CD4-positive, alpha-beta memory T cell (primary cell): ENCODE data around the gene SELENON. TPM values are rescaled to one million over a fixed set of nuclear protein-coding genes. Genes with fewer than 3 reads are reported as not detected.

Experiments
- CTCF ChIA-PET: fragments of 350-600 bp; sonication (Branson Sonifier 250); formaldehyde crosslinking; loops from one replicate; lab custom pipeline; 2021; ENCODE audit warnings: inconsistent platforms; ENCODE audit not compliant: partially characterized antibody; lab: Charles Lee
- POLR2A ChIA-PET: fragments of 350-600 bp; sonication (Branson Sonifier 250); formaldehyde crosslinking; loops from one replicate; lab custom pipeline; 2021; ENCODE audit not compliant: partially characterized antibody; lab: Charles Lee
- DNase-seq, 5 donors: peaks; one replicate each; pipeline versions ENCODE4 v3.0.0 to v3.0.0-alpha.2; 2020 to 2022; ENCODE audit warnings: mixed read lengths in 1 of 5
- H3K27ac ChIP-seq: one replicate; pipeline ENCODE4 v1.7.0; 2013; ENCODE audit warnings: low read depth, low read length
- H3K27me3 ChIP-seq: 2 replicates; pipeline ENCODE4 v1.7.0; 2013; ENCODE audit warnings: mild to moderate bottlenecking, low read length, moderate library complexity; ENCODE audit not compliant: insufficient read depth
- H3K36me3 ChIP-seq: 2 replicates; pipeline ENCODE4 v1.7.0; 2013; ENCODE audit warnings: mild to moderate bottlenecking, low read length, moderate library complexity; ENCODE audit not compliant: insufficient read depth
- H3K4me1 ChIP-seq: 2 replicates; pipeline ENCODE4 v1.7.0; 2013; ENCODE audit warnings: mild to moderate bottlenecking, low read length, moderate library complexity; ENCODE audit not compliant: insufficient read depth
- H3K4me3 ChIP-seq, 2 donors: one replicate each; pipeline ENCODE4 v1.7.0; 2013; ENCODE audit warnings: low read length in 2 of 2, mild to moderate bottlenecking in 1 of 2
- H3K9me3 ChIP-seq, 2 donors: one replicate each; pipeline ENCODE4 v1.7.0; 2013; ENCODE audit warnings: low read length in 2 of 2, control low read depth in 1 of 2; ENCODE audit not compliant: control insufficient read depth in 1 of 2
- H3K27ac Mint-ChIP-seq, 7 donors: one replicate each; pipeline ENCODE4 v1.8.0; 2020 to 2021; ENCODE audit warnings: mixed read lengths in 7 of 7, mild to moderate bottlenecking in 6 of 7, inconsistent platforms in 3 of 7, moderate library complexity in 3 of 7
- H3K27me3 Mint-ChIP-seq, 2 donors: one replicate each; pipeline ENCODE4 v1.8.0; 2020 to 2021; ENCODE audit warnings: mixed read lengths in 2 of 2
- H3K36me3 Mint-ChIP-seq, 2 donors: one replicate each; pipeline ENCODE4 v1.8.0; 2020 to 2021; ENCODE audit warnings: mixed read lengths in 2 of 2, inconsistent platforms in 1 of 2, mild to moderate bottlenecking in 1 of 2
- H3K4me1 Mint-ChIP-seq, 4 donors: one replicate each; pipeline ENCODE4 v1.8.0; 2020 to 2021; ENCODE audit warnings: mixed read lengths in 4 of 4, mild to moderate bottlenecking in 1 of 4
- H3K4me3 Mint-ChIP-seq, 8 donors: one replicate each; pipeline ENCODE4 v1.8.0; 2020 to 2021; ENCODE audit warnings: mixed read lengths in 8 of 8, mild to moderate bottlenecking in 7 of 8, moderate library complexity in 6 of 8, inconsistent platforms in 3 of 8
- H3K9me3 Mint-ChIP-seq, 8 donors: one replicate each; pipeline ENCODE4 v1.8.0; 2020 to 2021; ENCODE audit warnings: mixed read lengths in 8 of 8, mild to moderate bottlenecking in 5 of 8, inconsistent platforms in 3 of 8, moderate library complexity in 1 of 8
- intact Hi-C: fragments of 100-400 bp; cut with micrococcal nuclease; formaldehyde crosslinking; loops from one replicate; pipeline ENCODE4 v1.15.1; 2023
- polyA plus RNA-seq, 2 donors: library from polyadenylated mRNA; unstranded; fragments of 300-500 nt; fragmentation: Illumina TruSeq; gene quantifications; one replicate each; pipeline ENCODE4 v1.2.3, GENCODE V29; 2021
- total RNA-seq, 2 experiments: library from RNA; stranded (reverse); gene quantifications; one replicate each; pipeline ENCODE4 v1.2.3, GENCODE V29; 2021

The SELENON gene
- total and polyA plus RNA-seq, 4 experiments from 2014 or later = 0.65 to 26.2 (median 15.6) TPM

- ChIA-PET CTCF (interaction anchor here (1.5 to 3.0 kb wide), 3 partner anchors 20 to 314 kb away, joined by 4 to 11 read pairs (median 4); no protein-coding TSS in a partner anchor), POLR2A (interaction anchor here (4.2 kb wide), 1 partner anchor 16 kb away, joined by 19 read pairs; the partner anchor contains the start of gene SELENON)
- Mint-ChIP-seq H3K4me3 (peak overlapping the region; percentile 80 to 97 (median 96)), H3K9me3 (peaks cover 0 to 2% (median 0%) of the 10 kb centered on the region in 8 donors), H3K36me3 (peaks cover 4 to 18% of the 10 kb centered on the region in 2 donors), H3K4me1 (peaks cover 28 to 41% (median 34%) of the 10 kb centered on the region in 4 donors), H3K27ac (peak overlapping the region; percentile 55 to 99 (median 96)), H3K27me3 (no peaks in the 10 kb centered on the region)
- Histone ChIP-seq H3K4me1 (peaks cover 31% of the 10 kb centered on the region), H3K36me3 (no peaks in the 10 kb centered on the region), H3K27me3 (no peaks in the 10 kb centered on the region), H3K4me3 (no peak overlapping the region), H3K27ac (no peak overlapping the region), H3K9me3 (no peaks in the 10 kb centered on the region)
- intact Hi-C loops = loop anchor here (5.0 kb wide), 1 partner anchor 256 kb away; no protein-coding TSS in a partner anchor
- DNase-seq = no peak
These were observed 18.0 kb downstream of the SELENON start for GRCh38 chr1:25817840-25818501.

GRCh38 chr1:25818569-25818968 is 18.6 kb downstream of the SELENON start:
- peaks cover 0 to 2% (median 0%) of the 10 kb centered on the region in 8 donors for H3K9me3 Mint-ChIP-seq
- no peaks in the 10 kb centered on the region for H3K27me3 ChIP-seq
- peak overlapping the region; percentile 91 to 99 (median 97) for H3K27ac Mint-ChIP-seq
- H3K36me3 ChIP-seq = no peaks in the 10 kb centered on the region
- peaks cover 4 to 14% of the 10 kb centered on the region in 2 donors for H3K36me3 Mint-ChIP-seq
- H3K4me1 ChIP-seq = peaks cover 31% of the 10 kb centered on the region
- H3K4me3 ChIP-seq = no peak overlapping the region
- intact Hi-C loops = loop anchor here (5.0 kb wide), 1 partner anchor 256 kb away; no protein-coding TSS in a partner anchor
- CTCF ChIA-PET = interaction anchor here (1.5 to 3.0 kb wide), 2 partner anchors 77 to 314 kb away, joined by 4 to 11 read pairs; no protein-coding TSS in a partner anchor
- peaks cover 28 to 41% (median 34%) of the 10 kb centered on the region in 4 donors for H3K4me1 Mint-ChIP-seq
- DNase-seq = no peak
- H3K27me3 Mint-ChIP-seq = no peaks in the 10 kb centered on the region
- no peaks in the 10 kb centered on the region for H3K9me3 ChIP-seq
- POLR2A ChIA-PET = interaction anchor here (1.4 to 4.9 kb wide), 8 partner anchors 9 to 586 kb away, joined by 4 to 36 read pairs (median 15); partner anchors contain the start of genes PAQR7, SELENON and SYF2
- H3K4me3 Mint-ChIP-seq = peak overlapping the region; percentile 92 to 97 (median 96)
- no peak overlapping the region for H3K27ac ChIP-seq

- Mint-ChIP-seq H3K4me3 (peak within 1 kb of the TSS; percentile 93 to 99 (median 96)), H3K36me3 (peaks cover 8 to 20% of the 10 kb centered on the region in 2 donors), H3K27ac (peak within 1 kb of the TSS; percentile 91 to 99 (median 98)), H3K27me3 (no peaks in the 10 kb centered on the region), H3K9me3 (peaks cover 0 to 2% (median 0%) of the 10 kb centered on the region in 8 donors), H3K4me1 (peaks cover 28 to 41% (median 35%) of the 10 kb centered on the region in 4 donors)
- no peaks in the 10 kb centered on the region for H3K27me3 ChIP-seq
- peak within 1 kb of the TSS; percentile 73 to 94 for H3K4me3 ChIP-seq
- H3K36me3 ChIP-seq = no peaks in the 10 kb centered on the region
- ChIA-PET CTCF (interaction anchor here (0.9 to 3.0 kb wide), 5 partner anchors 10 to 315 kb away, joined by 3 to 11 read pairs (median 4); no protein-coding TSS in a partner anchor), POLR2A (interaction anchor here (0.6 to 4.9 kb wide), 37 partner anchors 10 to 612 kb away, joined by 3 to 36 read pairs (median 5); partner anchors contain the start of genes AUNIP, DHDDS, LDLRAP1 and MACO1)
- peak within 1 kb of the TSS; percentile 88 for H3K27ac ChIP-seq
- peaks cover 31% of the 10 kb centered on the region for H3K4me1 ChIP-seq
- no peaks in the 10 kb centered on the region for H3K9me3 ChIP-seq
- intact Hi-C loops = loop anchor here (1.0 to 5.0 kb wide), 5 partner anchors 40 to 389 kb away; partner anchors contain the start of genes AUNIP, MACO1, PAFAH2 and PAQR7
- peak; percentile 92 to 95 (median 93) for DNase-seq
These were observed 19.7 kb downstream of the SELENON start, which contains the start of gene MTFR1L for GRCh38 chr1:25819491-25820246. Gene MTFR1L, plus strand, starts transcription at chr1:25819954. Its CDS starts 3,151 bp downstream, at chr1:25823105.

GRCh38 chr1:25820247-25821111 is 20.5 kb downstream of the SELENON start:
- peaks cover 4 to 16% of the 10 kb centered on the region in 2 donors for H3K36me3 Mint-ChIP-seq
- Histone ChIP-seq H3K4me1 (peaks cover 31% of the 10 kb centered on the region), H3K27ac (peak overlapping the region; percentile 88), H3K36me3 (no peaks in the 10 kb centered on the region), H3K9me3 (no peaks in the 10 kb centered on the region), H3K27me3 (no peaks in the 10 kb centered on the region), H3K4me3 (peak overlapping the region; percentile 60 to 94)
- H3K4me1 Mint-ChIP-seq = peaks cover 26 to 41% (median 35%) of the 10 kb centered on the region in 4 donors
- ChIA-PET POLR2A (interaction anchor here (0.6 to 4.9 kb wide), 39 partner anchors 9 to 612 kb away, joined by 3 to 36 read pairs (median 5); partner anchors contain the start of genes AUNIP, DHDDS, LDLRAP1 and MACO1), CTCF (interaction anchor here (0.5 to 3.0 kb wide), 6 partner anchors 11 to 75 kb away, joined by 3 to 11 read pairs (median 4); partner anchors contain the start of gene PAQR7)
- H3K27ac Mint-ChIP-seq = peak overlapping the region; percentile 91 to 99 (median 98)
- no peaks in the 10 kb centered on the region for H3K27me3 Mint-ChIP-seq
- H3K9me3 Mint-ChIP-seq = peaks cover 0 to 2% (median 0%) of the 10 kb centered on the region in 8 donors
- peak overlapping the region; percentile 93 to 99 (median 96) for H3K4me3 Mint-ChIP-seq
- intact Hi-C loops = loop anchor here (1.0 to 2.0 kb wide), 4 partner anchors 39 to 390 kb away; partner anchors contain the start of genes AUNIP, MACO1, PAFAH2 and PAQR7
- DNase-seq = peak; percentile 72 to 84 (median 77)

- no peaks in the 10 kb centered on the region for H3K27me3 Mint-ChIP-seq
- peaks cover 31% of the 10 kb centered on the region for H3K4me1 ChIP-seq
- intact Hi-C loops = loop anchor here (2.0 kb wide), 1 partner anchor 390 kb away; the partner anchor contains the start of gene MACO1
- peak overlapping the region; percentile 91 to 99 (median 96) for H3K27ac Mint-ChIP-seq
- peak overlapping the region; percentile 90 to 99 (median 94) for H3K4me3 Mint-ChIP-seq
- H3K4me3 ChIP-seq = peak overlapping the region; percentile 60 to 94
- peaks cover 0 to 2% (median 0%) of the 10 kb centered on the region in 8 donors for H3K9me3 Mint-ChIP-seq
- H3K27ac ChIP-seq = peak overlapping the region; percentile 88
- ChIA-PET POLR2A (interaction anchor here (0.6 to 4.9 kb wide), 17 partner anchors 8 to 589 kb away, joined by 4 to 36 read pairs (median 13); partner anchors contain the start of genes AUNIP, MAN1C1, PAFAH2 and PAQR7), CTCF (interaction anchor here (1.5 to 3.0 kb wide), 2 partner anchors 10 to 74 kb away, joined by 5 to 11 read pairs; no protein-coding TSS in a partner anchor)
- no peaks in the 10 kb centered on the region for H3K36me3 ChIP-seq
- no peak for DNase-seq
- H3K27me3 ChIP-seq = no peaks in the 10 kb centered on the region
- H3K9me3 ChIP-seq = no peaks in the 10 kb centered on the region
- H3K4me1 Mint-ChIP-seq = peaks cover 26 to 41% (median 35%) of the 10 kb centered on the region in 4 donors
- peaks cover 6 to 17% of the 10 kb centered on the region in 2 donors for H3K36me3 Mint-ChIP-seq
These were observed 21.1 kb downstream of the SELENON start for GRCh38 chr1:25821112-25821476.
